Naive B cell (primary cell): ENCODE measurements around the gene BRPF3. TPM values are rescaled to one million over a fixed set of nuclear protein-coding genes. Genes with fewer than 3 reads are reported as not detected.

Experiments
- ATAC-seq, 2 donors: fragments of 150-1000 bp; cut with Tn5 transposase; 2 replicates each; pipeline ENCODE4 v1.10.0; 2021; ENCODE audit warnings: low read depth in 2 of 2, mild to moderate bottlenecking in 2 of 2, moderate library complexity in 2 of 2
- DNase-seq: peaks from one replicate; pipeline ENCODE4 v3.0.0; 2022
- H3K27ac Mint-ChIP-seq, 6 donors: one replicate each; pipeline ENCODE4 v1.8.0; 2020 to 2022; ENCODE audit warnings: mild to moderate bottlenecking in 6 of 6, mixed read lengths in 6 of 6, moderate library complexity in 5 of 6, inconsistent platforms in 2 of 6
- H3K27me3 Mint-ChIP-seq, 3 donors: one replicate each; pipeline ENCODE4 v1.8.0; 2021 to 2022; ENCODE audit warnings: mixed read lengths in 3 of 3, mild to moderate bottlenecking in 1 of 3
- H3K36me3 Mint-ChIP-seq, 2 donors: one replicate each; pipeline ENCODE4 v1.8.0; 2020 to 2022; ENCODE audit warnings: mixed read lengths in 2 of 2, inconsistent platforms in 1 of 2, mild to moderate bottlenecking in 1 of 2
- H3K4me1 Mint-ChIP-seq, 3 donors: one replicate each; pipeline ENCODE4 v1.8.0; 2020 to 2022; ENCODE audit warnings: mixed read lengths in 3 of 3, inconsistent platforms in 1 of 3, mild to moderate bottlenecking in 1 of 3, moderate library complexity in 1 of 3
- H3K4me3 Mint-ChIP-seq, 8 donors: one replicate each; pipeline ENCODE4 v1.8.0; 2020 to 2022; ENCODE audit warnings: mild to moderate bottlenecking in 8 of 8, mixed read lengths in 8 of 8, moderate library complexity in 8 of 8, inconsistent platforms in 2 of 8
- H3K9me3 Mint-ChIP-seq, 7 donors: one replicate each; pipeline ENCODE4 v1.8.0; 2020 to 2022; ENCODE audit warnings: mixed read lengths in 7 of 7, mild to moderate bottlenecking in 5 of 7, inconsistent platforms in 2 of 7, moderate library complexity in 1 of 7
- polyA plus RNA-seq, 6 donors: library from polyadenylated mRNA; unstranded; fragments of 300-500 nt; fragmentation: Illumina TruSeq; gene quantifications; one replicate each; pipeline ENCODE4 v1.2.3, GENCODE V29; 2021; ENCODE audit warnings: low read depth in 6 of 6

The BRPF3 gene
- polyA plus RNA-seq, 6 donors from 2014 or later = 4.8 to 13.4 (median 5.8) TPM

DNA sequence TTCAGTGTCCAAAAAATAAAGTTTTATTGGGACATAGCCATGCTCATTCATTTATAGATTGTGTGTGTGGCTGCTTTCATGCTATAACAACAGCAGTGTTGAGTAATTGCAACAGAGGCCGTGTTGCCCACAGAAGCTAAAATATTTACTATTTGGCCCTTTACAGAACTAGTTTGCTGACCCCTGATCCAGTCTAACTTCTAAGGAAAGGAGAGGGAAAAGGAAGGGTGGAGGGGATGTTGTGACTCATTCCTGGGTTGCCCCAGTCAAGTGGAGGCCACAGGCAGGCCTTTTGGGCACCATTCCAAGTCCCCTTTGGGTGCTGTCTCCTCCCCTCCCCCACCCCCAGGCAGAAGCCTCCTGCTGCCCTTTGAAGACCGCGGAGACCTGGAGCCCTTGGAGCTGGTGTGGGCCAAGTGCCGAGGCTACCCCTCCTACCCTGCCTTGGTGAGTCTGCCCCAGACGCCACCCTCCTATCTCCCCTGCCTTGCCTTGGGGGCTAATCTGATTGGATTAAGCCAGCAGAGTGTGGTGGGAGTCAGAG, 28.4 kb downstream of the BRPF3 start:
- no peak for DNase-seq
- peaks cover 30 to 32% of the 10 kb centered on the region in 2 donors for H3K36me3 Mint-ChIP-seq

GRCh38 chr6:36226438-36227047, 30.0 kb downstream of the BRPF3 start:
- Mint-ChIP-seq H3K27me3 (no peaks in the 10 kb centered on the region), H3K9me3 (no peaks in the 10 kb centered on the region), H3K27ac (no peak overlapping the region), H3K4me1 (peaks cover 0 to 4% (median 0%) of the 10 kb centered on the region in 3 donors), H3K4me3 (no peak overlapping the region), H3K36me3 (peaks cover 32 to 42% of the 10 kb centered on the region in 2 donors)
- ATAC-seq (no peak), DNase-seq (no peak)

More for the DNA sequence above, 28.4 kb downstream of the BRPF3 start:
- no peak overlapping the region for H3K4me3 Mint-ChIP-seq
- no peak overlapping the region for H3K27ac Mint-ChIP-seq
- no peak for ATAC-seq
- no peaks in the 10 kb centered on the region for H3K9me3 Mint-ChIP-seq
- H3K4me1 Mint-ChIP-seq = no peaks in the 10 kb centered on the region
- H3K27me3 Mint-ChIP-seq = no peaks in the 10 kb centered on the region

GRCh38 chr6:36227379-36228228, 31.1 kb downstream of the BRPF3 start:
- ATAC-seq (no peak), DNase-seq (no peak)
- Mint-ChIP-seq H3K27ac (peak overlapping the region in 2 of 6 donors; percentile 57 to 73), H3K36me3 (peaks cover 27 to 47% of the 10 kb centered on the region in 2 donors), H3K9me3 (no peaks in the 10 kb centered on the region), H3K4me1 (peaks cover 0 to 4% (median 0%) of the 10 kb centered on the region in 3 donors), H3K27me3 (no peaks in the 10 kb centered on the region), H3K4me3 (peak overlapping the region in 1 of 8 donors; percentile 47)

DNA sequence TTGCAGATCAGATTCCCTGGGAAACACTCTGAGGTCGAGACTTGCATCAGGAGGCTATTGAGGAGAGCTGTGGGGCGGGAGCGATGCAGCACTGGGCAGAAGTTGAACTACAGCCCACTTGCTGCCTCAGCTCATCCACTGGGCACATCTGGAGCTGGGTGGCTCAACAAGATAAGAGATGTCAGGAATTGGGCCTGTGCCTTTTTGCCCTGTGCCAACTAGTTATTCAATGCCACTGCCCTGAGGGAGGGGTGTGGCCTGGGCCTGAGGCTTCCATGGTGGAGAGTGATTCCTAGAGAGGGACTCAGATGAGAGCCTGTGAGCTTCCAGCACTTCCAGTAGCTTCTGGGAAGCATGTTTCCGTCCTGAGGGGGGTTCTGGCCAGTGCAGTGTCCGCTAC, 32.7 kb downstream of the BRPF3 start:
- Mint-ChIP-seq H3K4me3 (no peak overlapping the region), H3K36me3 (peaks cover 22 to 45% of the 10 kb centered on the region in 2 donors), H3K27me3 (no peaks in the 10 kb centered on the region), H3K27ac (peak overlapping the region in 2 of 6 donors; percentile 20 to 32), H3K4me1 (peaks cover 0 to 4% (median 0%) of the 10 kb centered on the region in 3 donors), H3K9me3 (no peaks in the 10 kb centered on the region)
- ATAC-seq = no peak
- DNase-seq = no peak

GRCh38 chr6:36230371-36230770, 33.8 kb downstream of the BRPF3 start:
- Mint-ChIP-seq H3K27ac (peak overlapping the region in 1 of 6 donors; percentile 48), H3K27me3 (no peaks in the 10 kb centered on the region), H3K4me3 (no peak overlapping the region), H3K36me3 (peaks cover 13 to 45% of the 10 kb centered on the region in 2 donors), H3K9me3 (no peaks in the 10 kb centered on the region), H3K4me1 (peaks cover 0 to 4% (median 0%) of the 10 kb centered on the region in 3 donors)
- DNase-seq = no peak
- ATAC-seq = no peak

DNA sequence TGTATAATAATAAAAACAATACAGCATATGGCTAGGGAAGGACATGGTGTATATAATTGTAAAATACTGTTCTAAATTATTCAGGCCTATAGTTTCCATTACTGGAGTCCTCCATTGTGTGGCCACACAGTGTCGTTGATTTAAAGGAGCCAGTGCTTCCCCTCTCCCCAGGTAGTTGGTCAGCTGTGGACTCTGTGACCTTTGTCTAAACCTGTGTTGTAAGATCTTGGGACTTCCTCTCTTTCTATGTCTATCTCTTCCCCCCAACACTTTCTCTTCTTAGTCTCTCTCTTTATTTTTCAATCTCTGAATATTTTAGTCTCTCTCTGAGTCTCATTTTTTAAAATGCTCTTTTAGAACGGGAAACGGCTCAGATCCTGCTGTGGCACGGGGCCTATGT, 35.6 kb downstream of the BRPF3 start:
- Mint-ChIP-seq H3K9me3 (no peaks in the 10 kb centered on the region), H3K4me3 (no peak overlapping the region), H3K36me3 (peaks cover 4 to 45% of the 10 kb centered on the region in 2 donors), H3K27me3 (no peaks in the 10 kb centered on the region), H3K27ac (peak overlapping the region in 3 of 6 donors; percentile 7 to 83 (median 52)), H3K4me1 (peaks cover 0 to 4% (median 0%) of the 10 kb centered on the region in 3 donors)
- DNase-seq = no peak
- ATAC-seq = no peak

GRCh38 chr6:36235309-36235708, 38.8 kb downstream of the BRPF3 start:
- H3K4me1 Mint-ChIP-seq = peaks cover 0 to 4% (median 3%) of the 10 kb centered on the region in 3 donors
- no peaks in the 10 kb centered on the region for H3K27me3 Mint-ChIP-seq
- H3K27ac Mint-ChIP-seq = peak overlapping the region in 1 of 6 donors; percentile 11
- DNase-seq (no peak), ATAC-seq (no peak)
- peaks cover 4 to 24% of the 10 kb centered on the region in 2 donors for H3K36me3 Mint-ChIP-seq
- H3K9me3 Mint-ChIP-seq = no peaks in the 10 kb centered on the region
- no peak overlapping the region for H3K4me3 Mint-ChIP-seq

- DNase-seq (no peak), ATAC-seq (no peak)
- no peak overlapping the region for H3K4me3 Mint-ChIP-seq
- H3K27me3 Mint-ChIP-seq = no peaks in the 10 kb centered on the region
- no peaks in the 10 kb centered on the region for H3K9me3 Mint-ChIP-seq
- H3K27ac Mint-ChIP-seq = peak overlapping the region in 1 of 6 donors; percentile 11
- H3K4me1 Mint-ChIP-seq = peaks cover 0 to 5% (median 3%) of the 10 kb centered on the region in 3 donors
- H3K36me3 Mint-ChIP-seq = peaks cover 4 to 21% of the 10 kb centered on the region in 2 donors
These were observed 39.3 kb downstream of the BRPF3 start for GRCh38 chr6:36235862-36236261.

- H3K27me3 Mint-ChIP-seq = peaks cover 0 to 3% (median 0%) of the 10 kb centered on the region in 3 donors
- ATAC-seq (no peak), DNase-seq (no peak)
- H3K36me3 Mint-ChIP-seq = no peaks in the 10 kb centered on the region
- peaks cover 17 to 21% (median 17%) of the 10 kb centered on the region in 3 donors for H3K4me1 Mint-ChIP-seq
- H3K4me3 Mint-ChIP-seq = no peak overlapping the region
- H3K27ac Mint-ChIP-seq = peak overlapping the region in 2 of 6 donors; percentile 3 to 57
- H3K9me3 Mint-ChIP-seq = no peaks in the 10 kb centered on the region
These were observed 43.2 kb downstream of the BRPF3 start for GRCh38 chr6:36239774-36240173.

- Mint-ChIP-seq H3K4me3 (peak overlapping the region; percentile 15 to 81 (median 65)), H3K36me3 (peaks cover 0 to under 1% of the 10 kb centered on the region in 2 donors), H3K9me3 (no peaks in the 10 kb centered on the region), H3K4me1 (peaks cover 23 to 31% (median 27%) of the 10 kb centered on the region in 3 donors), H3K27ac (peak overlapping the region in 5 of 6 donors; percentile 13 to 86 (median 63)), H3K27me3 (peaks cover 0 to 3% (median 0%) of the 10 kb centered on the region in 3 donors)
- ATAC-seq = peak; percentile 93 to 94
- DNase-seq = peak; percentile 44
These were observed 45.2 kb downstream of the BRPF3 start for GRCh38 chr6:36241728-36242127.

GRCh38 chr6:36242161-36242560, 45.6 kb downstream of the BRPF3 start:
- DNase-seq = no peak
- Mint-ChIP-seq H3K36me3 (peaks cover 0 to 4% of the 10 kb centered on the region in 2 donors), H3K4me3 (peak overlapping the region in 7 of 8 donors; percentile 15 to 81 (median 74)), H3K27me3 (peaks cover 0 to 3% (median 0%) of the 10 kb centered on the region in 3 donors), H3K4me1 (peaks cover 27 to 31% (median 27%) of the 10 kb centered on the region in 3 donors), H3K27ac (peak overlapping the region in 5 of 6 donors; percentile 13 to 86 (median 63)), H3K9me3 (no peaks in the 10 kb centered on the region)
- no peak for ATAC-seq

- ATAC-seq = no peak
- H3K27ac Mint-ChIP-seq = peak overlapping the region in 1 of 6 donors; percentile 18
These were observed 46.1 kb downstream of the BRPF3 start for GRCh38 chr6:36242626-36243025.

DNA sequence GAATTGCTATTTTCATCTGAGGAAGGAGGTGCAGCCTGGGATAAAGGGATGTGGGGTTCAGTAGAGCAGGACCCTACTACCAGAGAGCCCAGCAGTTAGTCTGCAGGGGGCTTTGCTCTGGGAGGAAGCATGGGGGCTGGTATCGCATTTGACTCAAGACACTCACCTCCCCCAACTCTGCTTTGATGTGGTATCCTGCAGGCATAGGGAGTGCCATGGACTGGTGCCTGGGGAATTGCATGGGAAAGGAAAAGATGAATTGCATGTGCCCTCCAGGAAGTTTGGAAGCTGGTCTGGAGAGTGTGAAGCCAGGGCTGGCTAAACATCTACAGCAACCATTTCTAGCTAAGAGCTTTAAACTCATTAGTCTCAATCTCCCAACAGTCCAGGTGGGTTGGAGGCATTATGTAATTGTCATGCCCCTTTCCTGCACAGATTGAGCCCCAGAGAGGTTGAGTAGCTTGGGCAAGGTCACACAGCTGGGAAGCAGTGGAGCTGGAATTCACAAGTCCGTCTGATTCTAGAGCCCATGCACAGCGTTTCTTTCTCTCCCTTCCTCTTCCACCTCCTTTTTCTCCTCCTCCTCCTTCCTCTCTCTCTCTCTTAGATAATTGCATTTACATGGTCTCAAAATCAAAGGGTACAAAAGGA, 47.1 kb downstream of the BRPF3 start:
- Mint-ChIP-seq H3K27ac (peak overlapping the region in 2 of 6 donors; percentile 30 to 37), H3K36me3 (peaks cover 0 to 8% of the 10 kb centered on the region in 2 donors), H3K27me3 (peaks cover 0 to 3% (median 0%) of the 10 kb centered on the region in 3 donors)

More at GRCh38 chr6:36242626-36243025, 46.1 kb downstream of the BRPF3 start:
- peaks cover 0 to 3% (median 0%) of the 10 kb centered on the region in 3 donors for H3K27me3 Mint-ChIP-seq
- no peaks in the 10 kb centered on the region for H3K9me3 Mint-ChIP-seq
- peak overlapping the region in 5 of 8 donors; percentile 24 to 73 (median 54) for H3K4me3 Mint-ChIP-seq
- H3K4me1 Mint-ChIP-seq = peaks cover 27 to 31% (median 28%) of the 10 kb centered on the region in 3 donors
- peaks cover 0 to 8% of the 10 kb centered on the region in 2 donors for H3K36me3 Mint-ChIP-seq
- no peak for DNase-seq

More for the DNA sequence above, 47.1 kb downstream of the BRPF3 start:
- Mint-ChIP-seq H3K4me1 (peaks cover 27 to 31% (median 28%) of the 10 kb centered on the region in 3 donors), H3K4me3 (no peak overlapping the region), H3K9me3 (no peaks in the 10 kb centered on the region)
- ATAC-seq = no peak
- no peak for DNase-seq
